Activated CD4-positive, alpha-beta T cell treated with anti-CD3 and anti-CD28 coated beads, Interleukin-2, amount 10 ng/mL, durations not matched to agents 24 days and 14 days (primary cell): ENCODE data around the gene GABRB1. TPM values are rescaled to one million over a fixed set of nuclear protein-coding genes. Genes with fewer than 3 reads are reported as not detected.

Experiments used
- DNase-seq: peaks from one replicate; pipeline ENCODE4 v3.0.0; 2022
- H3K27ac Mint-ChIP-seq: one replicate; pipeline ENCODE4 v1.8.0; 2022; ENCODE audit warnings: mild to moderate bottlenecking, mixed read lengths
- H3K27me3 Mint-ChIP-seq: one replicate; pipeline ENCODE4 v1.8.0; 2022; ENCODE audit warnings: mixed read lengths
- H3K36me3 Mint-ChIP-seq: one replicate; pipeline ENCODE4 v1.8.0; 2022; ENCODE audit warnings: low read depth, mild to moderate bottlenecking, mixed read lengths
- H3K4me1 Mint-ChIP-seq: one replicate; pipeline ENCODE4 v1.8.0; 2021; ENCODE audit warnings: mixed read lengths
- H3K4me3 Mint-ChIP-seq: one replicate; pipeline ENCODE4 v1.8.0; 2022; ENCODE audit warnings: mild to moderate bottlenecking, moderate library complexity, mixed read lengths
- H3K9me3 Mint-ChIP-seq: one replicate; pipeline ENCODE4 v1.8.0; 2021; ENCODE audit warnings: mixed read lengths
- intact Hi-C: fragments of 100-400 bp; cut with micrococcal nuclease; formaldehyde crosslinking; loops from one replicate; pipeline ENCODE4 v1.15.1; 2023
- total RNA-seq: library from RNA; stranded (reverse); gene quantifications from 2 replicates; pipeline ENCODE4 v1.2.3, GENCODE V29; 2022

Gene GABRB1
- total RNA-seq, 1 donor from 2014 or later: not detected

GRCh38 chr4:47017081-47017480, 14.3 kb upstream of the GABRB1 start:
- no peak for DNase-seq
- Mint-ChIP-seq H3K36me3 (no peaks in the 10 kb centered on the region), H3K9me3 (no peaks in the 10 kb centered on the region), H3K4me3 (no peak overlapping the region), H3K4me1 (no peaks in the 10 kb centered on the region), H3K27me3 (no peaks in the 10 kb centered on the region), H3K27ac (no peak overlapping the region)
- intact Hi-C loops: no loop called here

GRCh38 chr4:47017494-47017893, 13.9 kb upstream of the GABRB1 start:
- no peak overlapping the region for H3K4me3 Mint-ChIP-seq
- no peaks in the 10 kb centered on the region for H3K36me3 Mint-ChIP-seq
- no peaks in the 10 kb centered on the region for H3K4me1 Mint-ChIP-seq
- peaks cover 1% of the 10 kb centered on the region for H3K27me3 Mint-ChIP-seq
- no peak for DNase-seq
- no peak overlapping the region for H3K27ac Mint-ChIP-seq
- intact Hi-C loops: no loop called here
- no peaks in the 10 kb centered on the region for H3K9me3 Mint-ChIP-seq

GRCh38 chr4:47031751-47032404, 511 bp downstream of the GABRB1 start:
- Mint-ChIP-seq H3K27ac (no peak overlapping the region), H3K27me3 (peaks cover 45% of the 10 kb centered on the region), H3K4me3 (peak overlapping the region; percentile 74), H3K9me3 (no peaks in the 10 kb centered on the region), H3K36me3 (peaks cover 2% of the 10 kb centered on the region), H3K4me1 (peaks cover 17% of the 10 kb centered on the region)
- peak; percentile 55 for DNase-seq
- intact Hi-C loops: loop anchor here (2.0 to 5.0 kb wide), 3 partner anchors 21 to 350 kb away; no protein-coding TSS in a partner anchor

GRCh38 chr4:47032405-47033106, 1.2 kb downstream of the GABRB1 start:
- no peaks in the 10 kb centered on the region for H3K9me3 Mint-ChIP-seq
- H3K27me3 Mint-ChIP-seq: peaks cover 45% of the 10 kb centered on the region
- intact Hi-C loops: loop anchor here (2.0 to 5.0 kb wide), 3 partner anchors 22 to 350 kb away; no protein-coding TSS in a partner anchor
- peaks cover 17% of the 10 kb centered on the region for H3K4me1 Mint-ChIP-seq
- H3K4me3 Mint-ChIP-seq: peak overlapping the region; percentile 74
- DNase-seq: peak; percentile 82
- H3K27ac Mint-ChIP-seq: no peak overlapping the region
- H3K36me3 Mint-ChIP-seq: peaks cover 2% of the 10 kb centered on the region

- Mint-ChIP-seq H3K27me3 (peaks cover 10% of the 10 kb centered on the region), H3K4me3 (no peak overlapping the region), H3K9me3 (no peaks in the 10 kb centered on the region), H3K27ac (no peak overlapping the region), H3K36me3 (no peaks in the 10 kb centered on the region), H3K4me1 (no peaks in the 10 kb centered on the region)
- no peak for DNase-seq
- intact Hi-C loops: no loop called here
Measured at GRCh38 chr4:47038263-47038662, 6.9 kb downstream of the GABRB1 start.

- peaks cover 3% of the 10 kb centered on the region for H3K27me3 Mint-ChIP-seq
- DNase-seq: no peak
- no peaks in the 10 kb centered on the region for H3K4me1 Mint-ChIP-seq
- H3K9me3 Mint-ChIP-seq: no peaks in the 10 kb centered on the region
- intact Hi-C loops: no loop called here
- no peak overlapping the region for H3K27ac Mint-ChIP-seq
- H3K36me3 Mint-ChIP-seq: no peaks in the 10 kb centered on the region
- H3K4me3 Mint-ChIP-seq: no peak overlapping the region
Measured at GRCh38 chr4:47040828-47041227, 9.5 kb downstream of the GABRB1 start.

- Mint-ChIP-seq H3K4me1 (no peaks in the 10 kb centered on the region), H3K4me3 (no peak overlapping the region), H3K9me3 (no peaks in the 10 kb centered on the region), H3K27me3 (peaks cover 2% of the 10 kb centered on the region), H3K27ac (no peak overlapping the region), H3K36me3 (no peaks in the 10 kb centered on the region)
- intact Hi-C loops: no loop called here
- DNase-seq: no peak
Measured at GRCh38 chr4:47043821-47044220, 12.5 kb downstream of the GABRB1 start.

GRCh38 chr4:47045261-47045660, 13.9 kb downstream of the GABRB1 start:
- H3K9me3 Mint-ChIP-seq: no peaks in the 10 kb centered on the region
- H3K4me3 Mint-ChIP-seq: no peak overlapping the region
- no peak overlapping the region for H3K27ac Mint-ChIP-seq
- peaks cover 4% of the 10 kb centered on the region for H3K27me3 Mint-ChIP-seq
- no peaks in the 10 kb centered on the region for H3K36me3 Mint-ChIP-seq
- DNase-seq: no peak
- no peaks in the 10 kb centered on the region for H3K4me1 Mint-ChIP-seq
- intact Hi-C loops: no loop called here

GRCh38 chr4:47049347-47049746, 18.0 kb downstream of the GABRB1 start:
- H3K9me3 Mint-ChIP-seq: no peaks in the 10 kb centered on the region
- intact Hi-C loops: no loop called here
- H3K4me1 Mint-ChIP-seq: no peaks in the 10 kb centered on the region
- no peak overlapping the region for H3K27ac Mint-ChIP-seq
- H3K4me3 Mint-ChIP-seq: no peak overlapping the region
- H3K36me3 Mint-ChIP-seq: no peaks in the 10 kb centered on the region
- no peak for DNase-seq
- peaks cover 10% of the 10 kb centered on the region for H3K27me3 Mint-ChIP-seq

- Mint-ChIP-seq H3K4me1 (no peaks in the 10 kb centered on the region), H3K27ac (no peak overlapping the region), H3K4me3 (no peak overlapping the region), H3K36me3 (no peaks in the 10 kb centered on the region), H3K27me3 (peaks cover 10% of the 10 kb centered on the region), H3K9me3 (no peaks in the 10 kb centered on the region)
- intact Hi-C loops: no loop called here
- DNase-seq: peak; percentile 6
Measured at GRCh38 chr4:47050761-47051725, 19.7 kb downstream of the GABRB1 start.

- DNase-seq: no peak
- Mint-ChIP-seq H3K27ac (no peak overlapping the region), H3K4me1 (no peaks in the 10 kb centered on the region), H3K4me3 (no peak overlapping the region), H3K9me3 (no peaks in the 10 kb centered on the region), H3K27me3 (peaks cover 8% of the 10 kb centered on the region), H3K36me3 (no peaks in the 10 kb centered on the region)
- intact Hi-C loops: no loop called here
Measured at GRCh38 chr4:47053485-47053884, 22.1 kb downstream of the GABRB1 start.

- intact Hi-C loops: no loop called here
- DNase-seq: no peak
- no peaks in the 10 kb centered on the region for H3K36me3 Mint-ChIP-seq
- H3K9me3 Mint-ChIP-seq: no peaks in the 10 kb centered on the region
- no peak overlapping the region for H3K27ac Mint-ChIP-seq
- H3K27me3 Mint-ChIP-seq: peaks cover 8% of the 10 kb centered on the region
- H3K4me3 Mint-ChIP-seq: no peak overlapping the region
- no peaks in the 10 kb centered on the region for H3K4me1 Mint-ChIP-seq
Measured at GRCh38 chr4:47054130-47054529, 22.8 kb downstream of the GABRB1 start.

- no peaks in the 10 kb centered on the region for H3K4me1 Mint-ChIP-seq
- DNase-seq: no peak
- H3K36me3 Mint-ChIP-seq: no peaks in the 10 kb centered on the region
- H3K27ac Mint-ChIP-seq: no peak overlapping the region
- no peaks in the 10 kb centered on the region for H3K27me3 Mint-ChIP-seq
- H3K9me3 Mint-ChIP-seq: no peaks in the 10 kb centered on the region
- no peak overlapping the region for H3K4me3 Mint-ChIP-seq
- intact Hi-C loops: no loop called here
Measured at GRCh38 chr4:47057991-47058390, 26.6 kb downstream of the GABRB1 start.

GRCh38 chr4:47060561-47060960, 29.2 kb downstream of the GABRB1 start:
- intact Hi-C loops: no loop called here
- H3K9me3 Mint-ChIP-seq: no peaks in the 10 kb centered on the region
- DNase-seq: no peak
- H3K27ac Mint-ChIP-seq: no peak overlapping the region
- H3K36me3 Mint-ChIP-seq: no peaks in the 10 kb centered on the region
- H3K27me3 Mint-ChIP-seq: no peaks in the 10 kb centered on the region
- no peaks in the 10 kb centered on the region for H3K4me1 Mint-ChIP-seq
- H3K4me3 Mint-ChIP-seq: no peak overlapping the region
